ENCODE data around the gene ZNF580.

ZNF580 gene

DNA sequence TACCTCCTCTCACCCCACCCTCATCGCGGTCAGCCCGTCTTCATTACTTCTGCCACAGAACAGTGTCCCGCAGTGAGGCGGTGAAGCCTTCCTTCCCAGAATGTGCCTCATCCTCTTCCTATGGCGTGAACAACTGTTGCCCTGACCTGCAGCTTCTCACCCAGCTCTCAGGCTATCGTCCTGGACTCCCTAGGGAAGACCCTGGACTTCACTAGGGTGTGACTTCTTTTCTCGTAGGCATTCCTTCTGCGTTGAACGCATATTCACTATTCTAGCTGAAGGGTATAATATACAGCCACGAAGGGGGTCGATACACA, 34.4 kb upstream of the ZNF580 start:
- no peak for DNase-seq (ENCODE audit: low read depth in 2 of 2)

DNA sequence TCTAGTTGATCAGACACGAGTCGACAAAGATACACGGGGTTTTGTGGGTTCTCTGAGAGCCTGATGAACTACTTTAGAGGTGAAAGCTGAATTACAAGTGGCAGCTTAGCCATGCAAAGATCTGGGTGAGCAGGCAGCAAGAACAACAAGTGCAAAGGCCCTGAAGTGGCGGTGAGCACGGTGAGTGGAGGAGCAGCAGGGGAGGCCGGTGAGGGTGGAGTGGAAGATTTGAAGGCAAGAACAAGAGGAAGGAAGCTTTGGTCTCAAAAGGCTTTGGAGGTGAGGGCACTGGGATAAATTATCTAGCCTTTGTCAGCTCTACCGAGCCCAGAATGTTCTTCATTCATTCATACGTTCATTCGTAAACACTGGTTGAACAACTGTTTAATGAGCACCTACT, 34.0 kb upstream of the ZNF580 start:
- no peak for DNase-seq (ENCODE audit: low read depth in 2 of 2)

- DNase-seq (ENCODE audit: low read depth in 2 of 2), result no peak
These were observed 31.5 kb upstream of the ZNF580 start for GRCh38 chr19:55609326-55609725.

DNA sequence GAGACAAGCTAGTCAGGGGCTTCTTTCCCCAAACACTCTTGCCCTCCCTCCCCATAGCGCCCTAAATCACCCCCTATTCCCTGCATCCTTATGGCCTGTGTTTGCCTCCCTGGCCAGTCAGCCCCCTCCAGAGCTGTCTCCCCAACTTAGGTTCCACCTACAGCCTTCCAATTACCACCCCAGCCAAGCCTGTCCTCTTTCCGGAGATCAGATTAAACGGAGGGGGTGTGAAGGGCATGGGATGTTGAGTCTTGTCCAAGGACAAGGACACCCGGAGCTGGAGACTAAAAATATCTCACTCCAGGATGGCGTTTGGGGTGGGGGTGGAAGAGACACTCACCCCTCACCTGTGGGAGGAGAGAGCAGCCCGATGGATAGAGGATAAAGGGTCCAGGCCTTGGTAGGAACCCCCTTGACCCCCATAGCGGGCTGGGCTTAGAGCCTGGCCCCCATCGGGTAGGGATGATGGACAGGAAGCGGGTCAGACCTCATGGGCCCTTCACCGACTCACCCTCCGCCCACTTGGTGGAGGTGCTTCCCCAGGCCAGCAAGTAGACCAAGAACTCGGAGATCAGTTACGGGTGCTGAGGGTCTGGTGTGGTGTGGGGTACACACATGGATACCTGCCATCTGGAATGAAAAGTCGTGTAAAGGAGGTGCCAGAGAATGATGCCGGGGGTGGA, 29.4 kb upstream of the ZNF580 start:
- DNase-seq (ENCODE audit: low read depth in 2 of 2), result no peak

DNA sequence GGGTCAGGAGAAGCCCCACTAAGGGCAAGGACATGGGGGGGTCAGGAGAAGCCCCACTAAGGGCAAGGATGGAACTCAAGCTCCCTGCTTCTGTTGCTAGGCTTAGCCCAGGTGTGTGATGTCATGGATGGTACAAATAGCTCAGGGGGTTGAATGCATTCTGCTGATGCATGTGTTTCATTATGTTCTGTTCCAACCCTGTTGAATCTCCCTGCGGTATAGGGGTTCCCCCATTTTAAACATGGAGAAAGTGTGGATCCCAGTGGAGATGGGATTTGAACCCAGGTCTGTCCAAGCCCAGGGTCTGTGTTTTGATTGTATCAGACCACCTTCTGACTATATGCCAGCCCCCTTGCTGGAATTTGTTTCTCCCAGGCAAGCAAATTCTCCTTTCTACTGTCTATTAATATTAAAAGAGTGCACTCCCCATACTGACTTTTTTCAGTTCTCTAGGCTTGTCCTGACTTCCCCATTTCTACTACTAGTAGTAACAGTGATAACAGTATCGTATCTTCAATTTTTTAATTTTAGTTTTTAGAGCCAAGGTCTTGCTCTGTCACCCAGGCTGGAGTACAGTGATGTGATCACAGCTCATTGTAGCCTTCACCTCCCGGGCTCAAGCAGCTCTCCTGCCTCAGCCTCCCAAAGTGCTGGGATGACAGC, 28.7 kb upstream of the ZNF580 start:
- no peak for DNase-seq (ENCODE audit: low read depth in 2 of 2)

- DNase-seq (ENCODE audit: low read depth in 2 of 2), result no peak
These were observed 27.4 kb upstream of the ZNF580 start for GRCh38 chr19:55613396-55613795.

GRCh38 chr19:55613930-55614710, 26.7 kb upstream of the ZNF580 start:
- no peak for DNase-seq (ENCODE audit: low read depth in 2 of 2)

- no peak for DNase-seq (ENCODE audit: low read depth in 2 of 2)
These were observed 25.9 kb upstream of the ZNF580 start for GRCh38 chr19:55614711-55615542.

- no peak for DNase-seq (ENCODE audit: low read depth in 2 of 2)
These were observed 25.0 kb upstream of the ZNF580 start for GRCh38 chr19:55615543-55616394.

- no peak for DNase-seq (ENCODE audit: low read depth in 2 of 2)
These were observed 24.4 kb upstream of the ZNF580 start for GRCh38 chr19:55616395-55616875.

DNA sequence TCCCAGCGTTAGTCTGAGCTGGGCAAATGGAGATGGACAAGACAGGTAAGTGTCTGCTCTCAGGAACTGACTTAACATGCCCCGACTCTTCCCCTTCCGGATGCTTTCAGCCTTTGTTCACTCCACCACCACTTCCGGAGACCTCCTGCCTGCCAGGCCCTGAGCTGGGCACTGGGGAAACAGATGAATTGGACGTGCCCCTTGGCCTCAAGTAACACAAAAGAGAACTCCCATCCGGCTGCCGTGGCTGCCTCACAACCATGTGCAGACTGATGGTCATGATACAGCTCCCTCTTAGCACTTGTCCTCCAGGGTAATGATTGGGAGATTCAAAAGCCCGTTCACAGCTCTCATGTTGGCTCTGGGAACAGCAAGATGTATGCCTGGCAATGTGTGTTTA, 23.4 kb upstream of the ZNF580 start:
- DNase-seq (ENCODE audit: low read depth in 2 of 2), result no peak

DNA sequence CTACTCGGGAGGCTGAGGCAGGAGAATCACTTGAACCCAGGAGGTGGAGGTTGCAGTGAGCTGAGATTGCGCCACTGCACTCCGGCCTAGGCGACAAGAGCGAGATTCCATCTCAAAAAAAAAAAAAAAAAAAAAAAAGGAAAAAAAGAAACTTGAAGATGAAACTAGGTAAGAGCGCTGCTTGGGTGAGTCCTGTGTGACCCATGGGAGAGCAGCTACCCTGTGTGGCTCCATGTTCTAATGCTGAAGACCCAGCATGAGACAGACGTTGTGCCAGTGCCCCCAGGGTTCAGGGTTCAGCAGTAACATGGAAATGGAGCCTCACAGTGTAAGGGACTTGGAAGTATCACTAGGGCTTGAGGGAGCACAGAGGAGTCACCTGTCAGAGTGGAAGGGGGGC, 22.4 kb upstream of the ZNF580 start:
- DNase-seq (ENCODE audit: low read depth in 2 of 2), result no peak

GRCh38 chr19:55619286-55619685, 21.5 kb upstream of the ZNF580 start:
- no peak for DNase-seq (ENCODE audit: low read depth in 2 of 2)

DNA sequence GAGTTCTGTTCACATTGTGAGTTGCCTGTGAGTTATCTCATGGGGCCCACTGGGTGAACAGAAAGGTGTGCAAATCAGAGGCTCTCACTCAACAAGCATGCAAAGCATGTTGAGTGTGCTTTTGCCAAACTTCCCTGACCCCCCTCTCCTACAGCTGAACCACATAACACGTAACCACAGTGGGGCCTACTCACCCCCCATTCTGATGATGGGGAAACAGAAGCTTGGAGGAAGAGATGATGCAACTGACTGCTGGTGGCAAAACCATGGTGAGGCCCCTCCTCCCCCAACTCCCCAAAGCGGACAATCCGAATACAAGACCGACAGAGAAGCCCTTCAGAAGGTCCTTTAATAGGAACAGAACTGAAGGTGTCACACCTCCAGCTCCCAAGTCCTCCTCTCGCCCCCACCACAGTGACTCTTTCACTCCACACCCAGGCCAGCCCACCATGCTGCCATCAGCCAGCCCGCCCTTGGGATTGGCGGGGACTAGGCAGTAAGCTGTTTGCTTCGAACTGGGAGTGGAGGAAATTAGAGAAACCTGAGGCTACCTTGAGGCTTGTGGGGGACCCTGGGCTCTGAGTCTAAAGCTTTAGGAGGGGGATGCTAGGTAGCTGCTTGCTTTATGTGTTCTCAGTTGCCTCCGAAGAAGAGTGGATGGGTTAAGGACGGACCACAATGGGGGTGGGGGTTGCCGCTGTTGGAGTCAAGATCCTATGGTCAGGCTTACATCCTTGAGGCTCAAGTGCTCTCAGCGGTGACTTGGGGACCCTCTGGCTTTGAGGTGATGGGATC, 20.2 kb upstream of the ZNF580 start:
- no peak for DNase-seq (ENCODE audit: low read depth in 2 of 2)

- no peak for DNase-seq (ENCODE audit: low read depth in 2 of 2)
These were observed 19.6 kb upstream of the ZNF580 start for GRCh38 chr19:55621205-55621672.

DNA sequence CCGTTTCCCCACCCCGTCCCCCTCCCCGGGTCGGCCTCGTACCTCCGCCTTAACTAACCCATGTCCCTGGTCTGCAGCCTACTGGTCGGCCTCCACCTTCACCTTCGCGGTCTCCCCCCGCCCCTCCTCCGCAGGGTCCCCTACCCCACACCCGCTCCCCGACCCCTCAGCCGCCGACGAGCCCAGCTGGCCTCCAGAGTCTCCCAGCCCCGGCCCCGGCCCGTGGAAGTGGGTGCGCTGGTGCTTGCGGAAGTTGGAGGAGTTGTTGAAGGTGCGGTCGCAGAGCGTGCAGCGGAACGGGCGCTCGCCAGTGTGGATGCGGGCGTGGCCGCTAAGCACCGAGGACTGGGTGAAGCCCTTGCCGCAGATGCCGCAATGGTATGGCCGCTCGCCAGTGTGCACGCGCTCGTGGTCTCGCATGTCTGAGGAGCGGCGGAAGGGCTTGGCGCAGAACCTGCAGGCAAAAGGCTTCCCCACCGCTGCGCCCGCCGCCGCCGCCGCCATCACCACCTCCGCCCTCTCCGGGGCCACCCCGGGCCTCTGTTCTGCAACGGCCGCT, 19.1 kb upstream of the ZNF580 start:
- no peak for DNase-seq (ENCODE audit: low read depth in 2 of 2)

GRCh38 chr19:55622242-55622969, 18.4 kb upstream of the ZNF580 start:
- DNase-seq (ENCODE audit: low read depth in 2 of 2), result no peak

- DNase-seq (ENCODE audit: low read depth in 2 of 2), result no peak
These were observed 17.7 kb upstream of the ZNF580 start for GRCh38 chr19:55623130-55623529.

- DNase-seq (ENCODE audit: low read depth in 2 of 2), result no peak
These were observed 17.2 kb upstream of the ZNF580 start for GRCh38 chr19:55623561-55623960.
